ENCODE results near the gene TDG.

Gene TDG

GRCh38 chr12:103997286-103997900, 31.7 kb downstream of the TDG start:
- H3K4me1 ChIP-seq (ENCODE audit: low read length) = peaks cover 8% of the 10 kb centered on the region; the same call in 1 of the 2 replicates
- no peak for TF ChIP-seq EZH2phosphoT487 (IDR thresholded peaks at IDR 0.05; ENCODE audit: low read depth)
- TF ChIP-seq, protein P1, sequence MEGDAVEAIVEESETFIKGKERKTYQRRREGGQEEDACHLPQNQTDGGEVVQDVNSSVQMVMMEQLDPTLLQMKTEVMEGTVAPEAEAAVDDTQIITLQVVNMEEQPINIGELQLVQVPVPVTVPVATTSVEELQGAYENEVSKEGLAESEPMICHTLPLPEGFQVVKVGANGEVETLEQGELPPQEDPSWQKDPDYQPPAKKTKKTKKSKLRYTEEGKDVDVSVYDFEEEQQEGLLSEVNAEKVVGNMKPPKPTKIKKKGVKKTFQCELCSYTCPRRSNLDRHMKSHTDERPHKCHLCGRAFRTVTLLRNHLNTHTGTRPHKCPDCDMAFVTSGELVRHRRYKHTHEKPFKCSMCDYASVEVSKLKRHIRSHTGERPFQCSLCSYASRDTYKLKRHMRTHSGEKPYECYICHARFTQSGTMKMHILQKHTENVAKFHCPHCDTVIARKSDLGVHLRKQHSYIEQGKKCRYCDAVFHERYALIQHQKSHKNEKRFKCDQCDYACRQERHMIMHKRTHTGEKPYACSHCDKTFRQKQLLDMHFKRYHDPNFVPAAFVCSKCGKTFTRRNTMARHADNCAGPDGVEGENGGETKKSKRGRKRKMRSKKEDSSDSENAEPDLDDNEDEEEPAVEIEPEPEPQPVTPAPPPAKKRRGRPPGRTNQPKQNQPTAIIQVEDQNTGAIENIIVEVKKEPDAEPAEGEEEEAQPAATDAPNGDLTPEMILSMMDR (IDR thresholded peaks at IDR 0.05; ENCODE audit: low read depth, low read length) = no peak

GRCh38 chr12:103998976-103999375, 33.3 kb downstream of the TDG start:
- Histone ChIP-seq H3K79me2 (ENCODE audit: low read length) (no peaks in the 10 kb centered on the region), H3K4me1 (ENCODE audit: low read length) (peaks cover 8% of the 10 kb centered on the region; the same call in 1 of the 2 replicates), H3K27ac (ENCODE audit: low read length) (no peak overlapping the region), H3K4me3 (ENCODE audit: low read length) (no peak overlapping the region), H3K4me2 (ENCODE audit: low read length) (no peak overlapping the region), H3K9me3 (ENCODE audit: insufficient read depth, low read length) (no peaks in the 10 kb centered on the region), H3K27me3 (ENCODE audit: low read depth, low read length) (peaks cover 15% of the 10 kb centered on the region), H4K20me1 (ENCODE audit: insufficient read depth, low read length) (no peaks in the 10 kb centered on the region), H2AFZ (ENCODE audit: low read depth, low read length) (no peak overlapping the region), H3K9ac (ENCODE audit: low read length) (no peak overlapping the region), H3K36me3 (replicated peaks; ENCODE audit: low read depth, low read length) (no peaks in the 10 kb centered on the region)
- TF ChIP-seq, protein P1 (IDR thresholded peaks at IDR 0.05; ENCODE audit: low read depth, low read length) = no peak
- no peak for TF ChIP-seq EZH2phosphoT487 (IDR thresholded peaks at IDR 0.05; ENCODE audit: low read depth)

More at GRCh38 chr12:103997286-103997900, 31.7 kb downstream of the TDG start:
- Histone ChIP-seq H4K20me1 (ENCODE audit: insufficient read depth, low read length) (no peaks in the 10 kb centered on the region), H3K36me3 (replicated peaks; ENCODE audit: low read depth, low read length) (no peaks in the 10 kb centered on the region), H2AFZ (ENCODE audit: low read depth, low read length) (no peak overlapping the region), H3K9ac (ENCODE audit: low read length) (no peak overlapping the region), H3K4me3 (ENCODE audit: low read length) (no peak overlapping the region), H3K79me2 (ENCODE audit: low read length) (no peaks in the 10 kb centered on the region), H3K4me2 (ENCODE audit: low read length) (no peak overlapping the region), H3K27me3 (ENCODE audit: low read depth, low read length) (peaks cover 8% of the 10 kb centered on the region; the same call in 1 of the 2 replicates), H3K9me3 (ENCODE audit: insufficient read depth, low read length) (no peaks in the 10 kb centered on the region), H3K27ac (ENCODE audit: low read length) (no peak overlapping the region)

DNA sequence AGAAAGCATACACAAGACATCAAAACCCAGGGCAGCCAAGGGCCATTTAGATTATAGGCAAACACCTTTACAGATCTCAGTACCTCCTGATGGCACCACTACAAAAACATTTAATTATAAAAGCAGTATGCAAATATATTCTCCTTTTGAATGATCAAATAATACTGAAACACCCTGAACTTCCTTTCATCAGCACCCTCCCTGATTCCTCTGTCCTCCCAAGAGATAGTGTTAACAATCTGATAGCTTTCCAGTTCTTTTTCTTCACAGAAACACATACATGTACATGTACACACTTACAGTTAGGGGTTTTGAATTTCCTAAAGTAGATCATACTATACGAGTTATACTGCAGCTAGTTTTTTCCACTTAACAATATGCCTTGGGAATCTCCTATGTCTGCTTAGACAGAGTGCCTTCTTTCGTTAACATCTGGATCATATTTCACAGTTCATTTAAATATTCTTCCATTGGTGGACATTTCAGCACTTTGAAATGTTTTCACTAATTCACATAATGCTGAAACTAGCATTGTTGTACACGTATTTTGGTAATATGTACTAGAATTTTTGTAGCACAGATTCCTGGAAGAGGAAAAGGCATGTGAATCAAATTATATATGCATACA, 35.2 kb downstream of the TDG start:
- Histone ChIP-seq H3K9me3 (ENCODE audit: insufficient read depth, low read length) (no peaks in the 10 kb centered on the region), H3K27ac (ENCODE audit: low read length) (no peak overlapping the region), H3K4me3 (ENCODE audit: low read length) (no peak overlapping the region), H3K79me2 (ENCODE audit: low read length) (no peaks in the 10 kb centered on the region), H2AFZ (ENCODE audit: low read depth, low read length) (no peak overlapping the region), H3K4me1 (ENCODE audit: low read length) (peaks cover 8% of the 10 kb centered on the region; the same call in 1 of the 2 replicates), H3K4me2 (ENCODE audit: low read length) (no peak overlapping the region), H4K20me1 (ENCODE audit: insufficient read depth, low read length) (no peaks in the 10 kb centered on the region), H3K27me3 (ENCODE audit: low read depth, low read length) (peaks cover 15% of the 10 kb centered on the region), H3K9ac (ENCODE audit: low read length) (no peak overlapping the region), H3K36me3 (replicated peaks; ENCODE audit: low read depth, low read length) (no peaks in the 10 kb centered on the region)
- no peak for TF ChIP-seq EZH2phosphoT487 (IDR thresholded peaks at IDR 0.05; ENCODE audit: low read depth)

- Histone ChIP-seq H3K4me1 (ENCODE audit: low read length) (peaks cover 8% of the 10 kb centered on the region; the same call in 1 of the 2 replicates), H3K9me3 (ENCODE audit: insufficient read depth, low read length) (no peaks in the 10 kb centered on the region), H4K20me1 (ENCODE audit: insufficient read depth, low read length) (no peaks in the 10 kb centered on the region), H3K4me3 (ENCODE audit: low read length) (no peak overlapping the region), H3K9ac (ENCODE audit: low read length) (no peak overlapping the region), H3K36me3 (replicated peaks; ENCODE audit: low read depth, low read length) (no peaks in the 10 kb centered on the region), H2AFZ (ENCODE audit: low read depth, low read length) (no peak overlapping the region), H3K27ac (ENCODE audit: low read length) (no peak overlapping the region), H3K79me2 (ENCODE audit: low read length) (no peaks in the 10 kb centered on the region), H3K27me3 (ENCODE audit: low read depth, low read length) (peaks cover 15% of the 10 kb centered on the region), H3K4me2 (ENCODE audit: low read length) (no peak overlapping the region)
- TF ChIP-seq, protein P1 (IDR thresholded peaks at IDR 0.05; ENCODE audit: low read depth, low read length) = no peak
- TF ChIP-seq EZH2phosphoT487 (IDR thresholded peaks at IDR 0.05; ENCODE audit: low read depth) = no peak
Observed at GRCh38 chr12:104002686-104003085, 37.0 kb downstream of the TDG start.
